HFF-Myc (cell line): ENCODE results near the gene SKAP2.

Experiments used
- DNase-seq: peaks from one replicate; pipeline ENCODE4 v3.0.0-alpha.2; 2011; ENCODE audit warnings: low read depth; ENCODE audit errors: extremely low read depth
- H3K4me3 ChIP-seq: replicated peaks from 2 replicates; pipeline ENCODE4 v1.5.1; 2011; ENCODE audit warnings: low read depth, mild to moderate bottlenecking, control low read depth, low read length
- CTCF ChIP-seq: IDR thresholded peaks from 2 replicates; pipeline ENCODE4 v1.5.1; 2012; ENCODE audit warnings: mild to moderate bottlenecking, low read depth, low read length, control low read depth; ENCODE audit errors: missing control alignments

The SKAP2 gene

GRCh38 chr7:26700386-26700785 lies 164.0 kb downstream of the SKAP2 start:
- no peak for TF ChIP-seq CTCF
- DNase-seq: no peak
- no peak overlapping the region for H3K4me3 ChIP-seq

- H3K4me3 ChIP-seq: no peak overlapping the region
- no peak for TF ChIP-seq CTCF
- no peak for DNase-seq
These were observed 164.6 kb downstream of the SKAP2 start for GRCh38 chr7:26699766-26700165.

GRCh38 chr7:26698806-26699205 lies 165.6 kb downstream of the SKAP2 start:
- no peak for TF ChIP-seq CTCF
- H3K4me3 ChIP-seq: no peak overlapping the region
- no peak for DNase-seq

- H3K4me3 ChIP-seq: no peak overlapping the region
- DNase-seq: no peak
- no peak for TF ChIP-seq CTCF
These were observed 166.2 kb downstream of the SKAP2 start for GRCh38 chr7:26698194-26698593.

- no peak for DNase-seq
- no peak for TF ChIP-seq CTCF
- H3K4me3 ChIP-seq: no peak overlapping the region
These were observed 167.4 kb downstream of the SKAP2 start for GRCh38 chr7:26696978-26697377.

GRCh38 chr7:26696161-26696560 lies 168.2 kb downstream of the SKAP2 start:
- H3K4me3 ChIP-seq: no peak overlapping the region
- TF ChIP-seq CTCF: no peak
- DNase-seq: no peak

GRCh38 chr7:26694713-26695112 lies 169.7 kb downstream of the SKAP2 start:
- TF ChIP-seq CTCF: no peak
- H3K4me3 ChIP-seq: no peak overlapping the region
- no peak for DNase-seq
